HG03103 (cell line): ENCODE results near the gene USH1C.

Experiments used
- ATAC-seq: cut with Tn5 transposase; IDR thresholded peaks from one replicate; pipeline ENCODE4 v1.9.1; 2021; ENCODE audit warnings: low read depth; ENCODE audit not compliant: unreplicated experiment

Gene USH1C

GRCh38 chr11:17508791-17509190, 35.4 kb downstream of the USH1C start:
- no peak for ATAC-seq

GRCh38 chr11:17508306-17508705, 35.9 kb downstream of the USH1C start:
- ATAC-seq = no peak

GRCh38 chr11:17507773-17508172, 36.4 kb downstream of the USH1C start:
- no peak for ATAC-seq

GRCh38 chr11:17506942-17507341, 37.3 kb downstream of the USH1C start:
- no peak for ATAC-seq

GRCh38 chr11:17506314-17506713, 37.9 kb downstream of the USH1C start:
- ATAC-seq = no peak

GRCh38 chr11:17505146-17505545, 39.1 kb downstream of the USH1C start:
- no peak for ATAC-seq

- no peak for ATAC-seq
Observed at GRCh38 chr11:17504330-17505107, 39.7 kb downstream of the USH1C start.

GRCh38 chr11:17502630-17503029, 41.6 kb downstream of the USH1C start:
- no peak for ATAC-seq

- ATAC-seq = no peak
Observed at GRCh38 chr11:17500673-17501072, 43.5 kb downstream of the USH1C start.

GRCh38 chr11:17498475-17498874, 45.7 kb downstream of the USH1C start:
- peak; percentile 69 for ATAC-seq

GRCh38 chr11:17498058-17498457, 46.2 kb downstream of the USH1C start:
- no peak for ATAC-seq

- ATAC-seq = no peak
Observed at GRCh38 chr11:17496406-17496805, 47.8 kb downstream of the USH1C start.

GRCh38 chr11:17494019-17494418, 50.2 kb downstream of the USH1C start:
- no peak for ATAC-seq

GRCh38 chr11:17490938-17491337, 53.3 kb downstream of the USH1C start:
- no peak for ATAC-seq

- ATAC-seq = no peak
Observed at GRCh38 chr11:17490232-17490631, 54.0 kb downstream of the USH1C start.

- no peak for ATAC-seq
Observed at GRCh38 chr11:17489751-17490150, 54.5 kb downstream of the USH1C start.

GRCh38 chr11:17488563-17488962, 55.7 kb downstream of the USH1C start:
- ATAC-seq = no peak

- no peak for ATAC-seq
Observed at GRCh38 chr11:17486646-17487045, 57.6 kb downstream of the USH1C start.

- no peak for ATAC-seq
Observed at GRCh38 chr11:17483505-17483904, 60.7 kb downstream of the USH1C start.

- no peak for ATAC-seq
Observed at GRCh38 chr11:17481905-17482304, 62.3 kb downstream of the USH1C start.

GRCh38 chr11:17479284-17480214, 64.7 kb downstream of the USH1C start:
- no peak for ATAC-seq

- no peak for ATAC-seq
Observed at GRCh38 chr11:17478070-17478469, 66.1 kb downstream of the USH1C start.
